H1 (cell line): ENCODE data around the gene INF2. TPM values are rescaled to one million over a fixed set of nuclear protein-coding genes. Genes with fewer than 3 reads are reported as not detected.

Experiments
- RNF2 ChIP-seq: fragments of 200-900, 300-1000 bp; sonication (generic); IDR thresholded peaks from 2 replicates; pipeline ENCODE4 v1.7.1; 2016; ENCODE audit warnings: borderline replicate concordance, low read depth, mild to moderate bottlenecking, antibody characterized with exemption, low read length; ENCODE audit not compliant: poor library complexity, severe bottlenecking; ENCODE audit errors: missing control alignments
- polyA plus RNA-seq, 7 experiments: library from polyadenylated mRNA; depleted of rRNA in 3 of 7; stranded (reverse) in 5 of 7; unstranded in 2 of 7; fragments of >200 nt in 5 of 7; fragments of 200-250 nt in 2 of 7; gene quantifications; 1 replicate in 5 of 7; 2 replicates in 1 of 7; 4 replicates in 1 of 7; pipeline versions ENCODE4 v1.2.1 to v1.2.3, GENCODE V29; 2011 to 2013; ENCODE audit warnings: missing spikeins in 2 of 7, mixed read lengths in 2 of 7
- total RNA-seq: library from RNA; stranded (reverse); fragmentation: NEBNext Ultra II Directional; extraction: Animal tissue kit (Norgen Biotek cat#: 25700); gene quantifications from 2 replicates; pipeline ENCODE4 v1.2.1, GENCODE V29; 2021
- TF ChIP-seq, protein P1 (sequence below), 3 experiments: IDR thresholded peaks; 1 replicate in 2 of 3; 2 replicates in 1 of 3; pipeline versions ENCODE4 v1.5.1 to v1.6.1; 2011; ENCODE audit warnings: low read length in 3 of 3, mild to moderate bottlenecking in 3 of 3, inconsistent platforms in 2 of 3, low read depth in 1 of 3, moderate library complexity in 1 of 3; ENCODE audit not compliant: insufficient read depth in 1 of 3; ENCODE audit errors: control extremely low read depth in 1 of 3

INF2 gene
- total and polyA plus RNA-seq, 2 of the 8 experiments (the other 6 are each of a cell fraction or from before 2014, with no cell fraction given) = 29.1 to 59.5 TPM

DNA sequence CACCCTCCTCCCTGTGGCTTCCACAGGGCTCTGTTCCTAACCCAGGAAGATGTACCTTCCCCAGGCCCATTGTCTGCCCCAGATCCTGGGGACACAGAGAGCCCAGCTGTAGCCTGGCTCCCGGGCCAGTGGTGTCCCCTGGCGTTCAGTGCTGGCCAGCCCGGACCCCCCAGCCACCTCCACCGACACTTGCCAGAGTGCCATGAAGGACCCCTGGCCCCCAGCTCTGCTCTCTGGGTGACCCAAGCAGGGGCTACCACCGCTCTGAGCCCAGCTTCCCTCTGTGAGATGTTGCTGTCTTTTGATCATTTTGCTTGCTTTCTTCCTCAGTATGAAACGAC lies 6.2 kb downstream of the INF2 start (continued):
- TF ChIP-seq, protein P1, sequence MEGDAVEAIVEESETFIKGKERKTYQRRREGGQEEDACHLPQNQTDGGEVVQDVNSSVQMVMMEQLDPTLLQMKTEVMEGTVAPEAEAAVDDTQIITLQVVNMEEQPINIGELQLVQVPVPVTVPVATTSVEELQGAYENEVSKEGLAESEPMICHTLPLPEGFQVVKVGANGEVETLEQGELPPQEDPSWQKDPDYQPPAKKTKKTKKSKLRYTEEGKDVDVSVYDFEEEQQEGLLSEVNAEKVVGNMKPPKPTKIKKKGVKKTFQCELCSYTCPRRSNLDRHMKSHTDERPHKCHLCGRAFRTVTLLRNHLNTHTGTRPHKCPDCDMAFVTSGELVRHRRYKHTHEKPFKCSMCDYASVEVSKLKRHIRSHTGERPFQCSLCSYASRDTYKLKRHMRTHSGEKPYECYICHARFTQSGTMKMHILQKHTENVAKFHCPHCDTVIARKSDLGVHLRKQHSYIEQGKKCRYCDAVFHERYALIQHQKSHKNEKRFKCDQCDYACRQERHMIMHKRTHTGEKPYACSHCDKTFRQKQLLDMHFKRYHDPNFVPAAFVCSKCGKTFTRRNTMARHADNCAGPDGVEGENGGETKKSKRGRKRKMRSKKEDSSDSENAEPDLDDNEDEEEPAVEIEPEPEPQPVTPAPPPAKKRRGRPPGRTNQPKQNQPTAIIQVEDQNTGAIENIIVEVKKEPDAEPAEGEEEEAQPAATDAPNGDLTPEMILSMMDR (IDR thresholded peaks at IDR 0.05; ENCODE audit: control extremely low read depth in 1 of 3, insufficient read depth in 1 of 3, low read depth in 1 of 3, low read length in 3 of 3) = no peak
- TF ChIP-seq RNF2 = no peak
